Measurements from ENCODE around the gene TMEM63A.

DNA sequence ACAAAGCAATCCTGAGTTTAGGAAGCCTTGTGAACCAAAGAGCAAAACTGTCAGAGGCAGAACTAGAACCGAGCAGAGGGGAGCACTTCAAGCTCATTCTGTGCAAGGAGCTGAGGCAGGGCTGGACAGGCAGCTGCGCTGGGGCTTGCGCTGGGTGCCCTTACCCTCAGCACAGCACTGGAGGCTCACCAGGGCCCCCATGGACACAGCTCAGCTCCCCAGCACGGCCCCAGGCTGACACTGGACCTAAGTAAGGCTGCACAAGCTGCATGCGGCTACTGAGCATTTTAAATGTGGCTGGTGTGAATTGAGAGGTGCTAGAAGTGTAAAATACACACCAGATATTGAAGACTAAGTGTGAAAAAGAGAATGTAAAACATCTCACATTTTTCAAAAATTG lies 22.1 kb downstream of the TMEM63A start:
- no peak for TF ChIP-seq CTCF (IDR thresholded peaks at IDR 0.05; ENCODE audit: insufficient read depth, low read length, poor library complexity, severe bottlenecking)
- TF ChIP-seq EZH2phosphoT487 (conservative IDR thresholded peaks at IDR 0.05; ENCODE audit: low read length) = no peak

Measured in SU-DHL-6 (cell line).